GM19025 (cell line): Measurements from ENCODE around the gene FBLN2.

Source experiments
- ATAC-seq: cut with Tn5 transposase; IDR thresholded peaks from one replicate; pipeline ENCODE4 v1.9.1; 2021; ENCODE audit warnings: mild to moderate bottlenecking, low read depth, moderate library complexity; ENCODE audit not compliant: unreplicated experiment

FBLN2 gene

GRCh38 chr3:13655061-13655913 lies 106.4 kb downstream of the FBLN2 start:
- ATAC-seq = no peak

GRCh38 chr3:13656584-13657301 lies 107.8 kb downstream of the FBLN2 start:
- no peak for ATAC-seq

- ATAC-seq = peak; percentile 72
Measured at GRCh38 chr3:13657660-13658435, 108.9 kb downstream of the FBLN2 start.

- no peak for ATAC-seq
Measured at GRCh38 chr3:13658681-13659080, 109.8 kb downstream of the FBLN2 start.

- ATAC-seq = no peak
Measured at GRCh38 chr3:13659221-13659969, 110.5 kb downstream of the FBLN2 start.

- ATAC-seq = no peak
Measured at GRCh38 chr3:13660042-13660874, 111.3 kb downstream of the FBLN2 start.

GRCh38 chr3:13661121-13661520 lies 112.2 kb downstream of the FBLN2 start:
- ATAC-seq = no peak

- ATAC-seq = no peak
Measured at GRCh38 chr3:13662238-13662847, 113.4 kb downstream of the FBLN2 start.

GRCh38 chr3:13663781-13664535 lies 115.0 kb downstream of the FBLN2 start:
- no peak for ATAC-seq

- no peak for ATAC-seq
Measured at GRCh38 chr3:13665582-13666226, 116.8 kb downstream of the FBLN2 start.

GRCh38 chr3:13666227-13666619 lies 117.3 kb downstream of the FBLN2 start:
- ATAC-seq = no peak

- ATAC-seq = no peak
Measured at GRCh38 chr3:13666781-13667709, 118.1 kb downstream of the FBLN2 start.

- ATAC-seq = no peak
Measured at GRCh38 chr3:13668136-13668535, 119.2 kb downstream of the FBLN2 start.

- ATAC-seq = no peak
Measured at GRCh38 chr3:13669457-13669856, 120.5 kb downstream of the FBLN2 start.

- ATAC-seq = no peak
Measured at GRCh38 chr3:13670292-13670691, 121.4 kb downstream of the FBLN2 start.

- no peak for ATAC-seq
Measured at GRCh38 chr3:13671482-13672233, 122.7 kb downstream of the FBLN2 start.
